HepG2 (cell line): ENCODE data around the gene PLA2G4B. TPM values are rescaled to one million over a fixed set of nuclear protein-coding genes. Genes with fewer than 3 reads are reported as not detected.

ENCODE experiments used
- ATAC-seq: fragments of 200-7000 bp; cut with Tn5 transposase; 3 replicates; pipeline ENCODE4 v1.9.1; 2020; ENCODE audit warnings: mild to moderate bottlenecking, moderate library complexity
- BruUV-seq: library from RNA; stranded (reverse); fragments of 400-500 nt; replicated peaks from 2 replicates; lab custom pipeline; 2021; lab: Mats Ljungman, UMichigan
- CTCF ChIA-PET: fragments of 300-600 bp; formaldehyde crosslinking; extraction: SDS; loops from one replicate; lab custom pipeline; 2021; ENCODE audit warnings: low total read pairs, inconsistent platforms, low intra/inter-chr PET ratio; lab: Yijun Ruan, JAX
- POLR2A ChIA-PET: fragments of 350-600 bp; sonication (Branson Sonifier 250); formaldehyde crosslinking; loops from one replicate; lab custom pipeline; 2020; ENCODE audit warnings: antibody characterized with exemption, inconsistent platforms; lab: Yijun Ruan, JAX
- DNase-seq: peaks from one replicate; pipeline ENCODE4 v3.0.0-alpha.2; 2015; ENCODE audit warnings: low spot score
- FAIRE-seq: peaks from 3 replicates; lab custom pipeline; 2011; peaks lifted over from hg19 to GRCh38; lab: Jason Lieb, UNC
- H2AFZ ChIP-seq: one replicate; pipeline ENCODE4 v1.6.1; 2011; ENCODE audit warnings: low read length, inconsistent platforms
- H3K27ac ChIP-seq: fragments of 300-600 bp; 3 replicates; pipeline ENCODE4 v1.8.0; 2011; ENCODE audit warnings: mixed run types, mild to moderate bottlenecking, mixed read lengths, low read length, inconsistent platforms; ENCODE audit not compliant: insufficient read depth; ENCODE audit errors: extremely low read length
- H3K27me3 ChIP-seq, 2 experiments: fragments of 200-600 bp in 1 of 2; 2 replicates in 1 of 2; 3 replicates in 1 of 2; pipeline versions ENCODE4 v1.6.0 to v1.8.0; 2011; ENCODE audit warnings: low read length in 2 of 2, mild to moderate bottlenecking in 2 of 2, moderate library complexity in 2 of 2, inconsistent platforms in 1 of 2; ENCODE audit not compliant: insufficient read depth in 2 of 2, control insufficient read depth in 1 of 2
- H3K36me3 ChIP-seq, 2 experiments: fragments of 200-600 bp in 1 of 2; replicated peaks in 1 of 2; 2 replicates in 1 of 2; 3 replicates in 1 of 2; pipeline versions ENCODE4 v1.5.1 to v1.8.0; 2011; ENCODE audit warnings: low read length in 2 of 2, inconsistent platforms in 1 of 2; ENCODE audit not compliant: insufficient read depth in 2 of 2, control insufficient read depth in 1 of 2
- H3K4me1 ChIP-seq: 2 replicates; pipeline ENCODE4 v1.5.1; 2012; ENCODE audit warnings: low read length, inconsistent platforms; ENCODE audit not compliant: insufficient read depth
- H3K4me2 ChIP-seq: 2 replicates; pipeline ENCODE4 v1.6.0; 2011; ENCODE audit warnings: low read depth, low read length, inconsistent platforms
- H3K4me3 ChIP-seq, 3 experiments: fragments of 200-600 bp in 1 of 3; sonication (generic), shearing (Covaris generic) in 1 of 3; replicated peaks in 1 of 3; 2 replicates each; pipeline ENCODE4 v1.5.1; 2011 to 2016; ENCODE audit warnings: low read length in 3 of 3, inconsistent platforms in 2 of 3, low read depth in 2 of 3, mild to moderate bottlenecking in 2 of 3, control low read depth in 1 of 3, mixed read lengths in 1 of 3; ENCODE audit not compliant: insufficient read depth in 1 of 3
- H3K79me2 ChIP-seq: one replicate; pipeline ENCODE4 v1.6.1; 2011; ENCODE audit warnings: low read length, inconsistent platforms; ENCODE audit not compliant: insufficient read depth
- H3K9ac ChIP-seq: 2 replicates; pipeline ENCODE4 v1.6.0; 2011; ENCODE audit warnings: mild to moderate bottlenecking, low read depth, low read length, inconsistent platforms; ENCODE audit not compliant: insufficient read depth
- H3K9me3 ChIP-seq: 2 replicates; pipeline ENCODE4 v1.5.1; 2012; ENCODE audit warnings: mild to moderate bottlenecking, low read length
- H4K20me1 ChIP-seq: 2 replicates; pipeline ENCODE4 v1.6.0; 2011; ENCODE audit warnings: inconsistent platforms, mild to moderate bottlenecking, low read length, moderate library complexity; ENCODE audit not compliant: insufficient read depth
- CBX5 ChIP-seq: sonication (generic); formaldehyde crosslinking; IDR thresholded peaks from 2 replicates; pipeline ENCODE4 v1.4.0; 2020; ENCODE audit warnings: missing genetic modification reagents, borderline replicate concordance
- FOXM1 ChIP-seq: sonication (generic); formaldehyde crosslinking; IDR thresholded peaks from 2 replicates; pipeline ENCODE4 v1.5.0; 2020; ENCODE audit warnings: missing genetic modification reagents
- HOXA7 ChIP-seq: sonication (generic); formaldehyde crosslinking; IDR thresholded peaks from 2 replicates; pipeline ENCODE4 v1.8.1; 2022; ENCODE audit warnings: mild to moderate bottlenecking, missing genetic modification reagents, moderate library complexity
- NCOA1 ChIP-seq: sonication (generic); formaldehyde crosslinking; IDR thresholded peaks from 2 replicates; pipeline ENCODE4 v1.9.0; 2021; ENCODE audit warnings: missing genetic modification reagents
- SMAD9 ChIP-seq: sonication (generic); formaldehyde crosslinking; IDR thresholded peaks from 2 replicates; pipeline ENCODE4 v1.5.1; 2020; ENCODE audit warnings: mild to moderate bottlenecking, missing genetic modification reagents
- ZNF333 ChIP-seq: sonication (generic); formaldehyde crosslinking; IDR thresholded peaks from 2 replicates; pipeline ENCODE4 v1.4.0; 2020; ENCODE audit warnings: mild to moderate bottlenecking, missing genetic modification reagents, borderline replicate concordance
- ZNF7 ChIP-seq: IDR thresholded peaks from 2 replicates; pipeline ENCODE4 v1.6.1; 2016; ENCODE audit warnings: missing biosample characterization, missing genetic modification reagents
- ZNF777 ChIP-seq: sonication (generic); formaldehyde crosslinking; IDR thresholded peaks from 2 replicates; pipeline ENCODE4 v1.4.0; 2020; ENCODE audit warnings: missing genetic modification reagents
- ZNF781 ChIP-seq: sonication (generic); formaldehyde crosslinking; IDR thresholded peaks from 2 replicates; pipeline ENCODE4 v1.5.1; 2020; ENCODE audit warnings: borderline replicate concordance, mild to moderate bottlenecking, missing genetic modification reagents; ENCODE audit errors: not compliant biosample characterization
- WGBS: methylation state at CpG from one replicate; pipeline ENCODE4 v1.1.6; 2017; ENCODE audit warnings: low lambda C conversion rate; 5-methylcytosine and 5-hydroxymethylcytosine counted together
- in situ Hi-C: cut with HindIII; loops from 2 replicates; pipeline ENCODE4 v1.10.0; 2017; ENCODE audit warnings: low pct_unique_long_range_greater_than_20kb; ENCODE audit not compliant: extremely low pct_ligation_motif_present
- intact Hi-C: fragments of 100-400 bp; cut with micrococcal nuclease; formaldehyde crosslinking; loops from one replicate; pipeline ENCODE4 v1.10.0; 2022; ENCODE audit not compliant: unreplicated experiment
- polyA plus RNA-seq, 8 experiments: library from polyadenylated mRNA; depleted of rRNA in 3 of 8; stranded (reverse) in 7 of 8; unstranded in 1 of 8; fragments of >200 nt; fragmentation: Illumina TruSeq in 4 of 8; extraction: Trizol in 4 of 8; gene quantifications; 2 replicates each; pipeline versions ENCODE4 v1.2.1 to v1.2.3, GENCODE V29; 2011 to 2016; ENCODE audit warnings: low read depth in 4 of 8, missing spikeins in 1 of 8, mixed read lengths in 1 of 8; ENCODE audit not compliant: insufficient read depth in 1 of 8
- total RNA-seq, 5 experiments: library from RNA; depleted of rRNA; stranded (reverse); fragments of >200 nt; fragmentation: Illumina TruSeq; extraction: Trizol; gene quantifications; 2 replicates each; pipeline ENCODE4 v1.2.3, GENCODE V29; 2016; ENCODE audit warnings: low read depth in 1 of 5
- TF ChIP-seq, protein P1 (sequence below): fragments of 450-650 bp; IDR thresholded peaks from 2 replicates; pipeline ENCODE4 v1.6.1; 2016
- TF ChIP-seq, protein P2 (sequence below): sonication (generic); formaldehyde crosslinking; conservative IDR thresholded peaks from 2 replicates; pipeline ENCODE4 v1.5.0; 2020; ENCODE audit warnings: missing genetic modification reagents

Gene PLA2G4B
- total and polyA plus RNA-seq, 2 of the 13 experiments (the other 11 are each of a cell fraction or from before 2014, with no cell fraction given) = 5.1 to 8.0 TPM

DNA sequence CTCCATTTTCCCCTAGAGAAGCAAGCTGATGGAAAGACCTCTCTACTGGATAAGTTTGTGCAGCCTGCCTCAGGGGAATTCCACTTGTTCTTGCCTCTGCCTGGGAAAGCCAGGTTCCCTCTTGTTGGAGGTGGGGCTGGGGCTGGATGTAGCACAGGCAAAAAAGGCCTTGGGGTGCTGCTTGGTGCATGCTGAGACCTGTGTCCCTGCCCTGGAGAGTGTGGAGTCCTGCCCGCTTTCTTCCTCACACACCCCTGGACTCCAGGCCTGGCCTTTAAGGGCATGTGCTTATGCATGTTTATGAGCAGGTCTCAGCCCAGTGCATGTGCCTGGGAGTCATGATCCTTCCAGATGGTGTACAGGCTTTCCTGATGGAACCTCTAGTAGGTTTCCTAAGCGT is 34.3 kb upstream of the PLA2G4B start:
- intact Hi-C loops (no loop called here), in situ Hi-C loops (no loop called here)
- Histone ChIP-seq H3K4me1 (peaks cover 5% of the 10 kb centered on the region), H2AFZ (no peak overlapping the region), H3K36me3 (no peaks in the 10 kb centered on the region), H3K27ac (no peak overlapping the region), H4K20me1 (no peaks in the 10 kb centered on the region), H3K4me2 (no peak overlapping the region), H3K9ac (no peak overlapping the region), H3K27me3 (no peaks in the 10 kb centered on the region), H3K79me2 (no peaks in the 10 kb centered on the region), H3K9me3 (no peaks in the 10 kb centered on the region), H3K4me3 (no peak overlapping the region)
- WGBS = 100% methylated on average over 2 of the region's 2 CpGs
- TF ChIP-seq ZNF7 (CRISPR knock-in tag) = no peak
- TF ChIP-seq, protein P1, sequence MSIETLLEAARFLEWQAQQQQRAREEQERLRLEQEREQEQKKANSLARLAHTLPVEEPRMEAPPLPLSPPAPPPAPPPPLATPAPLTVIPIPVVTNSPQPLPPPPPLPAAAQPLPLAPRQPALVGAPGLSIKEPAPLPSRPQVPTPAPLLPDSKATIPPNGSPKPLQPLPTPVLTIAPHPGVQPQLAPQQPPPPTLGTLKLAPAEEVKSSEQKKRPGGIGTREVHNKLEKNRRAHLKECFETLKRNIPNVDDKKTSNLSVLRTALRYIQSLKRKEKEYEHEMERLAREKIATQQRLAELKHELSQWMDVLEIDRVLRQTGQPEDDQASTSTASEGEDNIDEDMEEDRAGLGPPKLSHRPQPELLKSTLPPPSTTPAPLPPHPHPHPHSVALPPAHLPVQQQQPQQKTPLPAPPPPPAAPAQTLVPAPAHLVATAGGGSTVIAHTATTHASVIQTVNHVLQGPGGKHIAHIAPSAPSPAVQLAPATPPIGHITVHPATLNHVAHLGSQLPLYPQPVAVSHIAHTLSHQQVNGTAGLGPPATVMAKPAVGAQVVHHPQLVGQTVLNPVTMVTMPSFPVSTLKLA = peak; percentile 79
- no peak for TF ChIP-seq HOXA7 (CRISPR knock-in tag)
- no peak for FAIRE-seq
- ATAC-seq = no peak
- BruUV-seq = no TSS peak
- CTCF ChIA-PET = no interaction called here
- no peak for DNase-seq
- POLR2A ChIA-PET = no interaction called here

DNA sequence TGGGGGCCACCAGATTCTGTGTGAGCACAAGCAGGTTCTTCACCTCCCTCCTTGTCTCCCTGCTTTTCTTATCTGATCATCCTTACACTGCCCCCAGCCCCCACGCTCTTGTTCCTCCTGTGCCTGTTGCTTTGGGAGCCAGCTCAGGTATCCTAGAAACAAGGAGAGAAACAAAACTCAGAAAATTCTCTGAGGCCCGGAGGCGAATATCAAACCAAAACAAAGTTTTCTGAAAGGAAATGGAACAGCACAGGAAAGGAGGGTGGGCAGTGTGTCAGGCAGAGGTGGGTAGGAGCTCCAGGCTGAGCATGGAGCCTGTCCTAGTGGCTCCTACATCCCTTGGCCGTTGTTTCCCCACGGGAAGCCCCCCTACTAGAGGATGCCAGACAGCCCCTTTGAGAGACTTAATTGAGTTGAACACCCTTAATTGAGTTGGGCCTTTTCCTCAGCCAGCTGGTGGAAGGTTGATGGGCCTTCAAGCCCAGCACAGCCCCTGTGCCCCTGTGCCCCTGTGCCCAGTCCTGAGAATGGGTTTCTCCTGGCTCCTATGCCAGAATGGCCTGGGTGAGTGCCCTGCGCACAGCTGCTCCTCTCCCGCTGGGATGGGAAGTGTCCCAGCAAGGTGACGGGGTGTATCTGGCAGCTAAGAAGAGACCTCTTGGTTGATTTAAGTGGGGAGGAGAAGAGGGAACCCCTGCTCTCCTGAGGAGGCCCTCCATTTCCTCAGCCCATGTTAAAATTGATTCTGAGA is 33.6 kb upstream of the PLA2G4B start:
- Histone ChIP-seq H3K36me3 (no peaks in the 10 kb centered on the region), H3K4me1 (no peaks in the 10 kb centered on the region), H4K20me1 (no peaks in the 10 kb centered on the region), H3K79me2 (no peaks in the 10 kb centered on the region), H2AFZ (no peak overlapping the region), H3K27me3 (no peaks in the 10 kb centered on the region), H3K9me3 (no peaks in the 10 kb centered on the region), H3K4me2 (no peak overlapping the region), H3K27ac (no peak overlapping the region), H3K4me3 (no peak overlapping the region), H3K9ac (no peak overlapping the region)
- BruUV-seq = no TSS peak
- DNase-seq = no peak
- intact Hi-C loops (no loop called here), in situ Hi-C loops (no loop called here)
- WGBS = 88% methylated on average over 5 of the region's 8 CpGs
- TF ChIP-seq ZNF777 (CRISPR knock-in tag) = no peak
- TF ChIP-seq ZNF333 = no peak
- no peak for TF ChIP-seq NCOA1 (CRISPR knock-in tag)
- TF ChIP-seq FOXM1 = no peak
- TF ChIP-seq, protein P2, sequence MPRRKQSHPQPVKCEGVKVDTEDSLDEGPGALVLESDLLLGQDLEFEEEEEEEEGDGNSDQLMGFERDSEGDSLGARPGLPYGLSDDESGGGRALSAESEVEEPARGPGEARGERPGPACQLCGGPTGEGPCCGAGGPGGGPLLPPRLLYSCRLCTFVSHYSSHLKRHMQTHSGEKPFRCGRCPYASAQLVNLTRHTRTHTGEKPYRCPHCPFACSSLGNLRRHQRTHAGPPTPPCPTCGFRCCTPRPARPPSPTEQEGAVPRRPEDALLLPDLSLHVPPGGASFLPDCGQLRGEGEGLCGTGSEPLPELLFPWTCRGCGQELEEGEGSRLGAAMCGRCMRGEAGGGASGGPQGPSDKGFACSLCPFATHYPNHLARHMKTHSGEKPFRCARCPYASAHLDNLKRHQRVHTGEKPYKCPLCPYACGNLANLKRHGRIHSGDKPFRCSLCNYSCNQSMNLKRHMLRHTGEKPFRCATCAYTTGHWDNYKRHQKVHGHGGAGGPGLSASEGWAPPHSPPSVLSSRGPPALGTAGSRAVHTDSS = no peak
- no peak for TF ChIP-seq CBX5 (CRISPR knock-in tag)
- TF ChIP-seq ZNF781 (CRISPR knock-in tag) = no peak
- TF ChIP-seq SMAD9 (CRISPR knock-in tag) = no peak
- no peak for FAIRE-seq
- CTCF ChIA-PET = interaction anchor here (3.2 kb wide), 1 partner anchor 32 kb away, joined by 25 read pairs; the partner anchor contains the start of gene MAPKBP1
- POLR2A ChIA-PET = no interaction called here
- ATAC-seq = no peak
